Ramos (cell line): Measurements from ENCODE around the gene PRRC2A.

Experiments
- in situ Hi-C: fragments of 300-500 bp; cut with MboI; formaldehyde crosslinking; loops from one replicate; pipeline ENCODE4 v1.14.3; 2022; ENCODE audit warnings: low sequenced_read_pairs; ENCODE audit not compliant: unreplicated experiment

Gene PRRC2A

GRCh38 chr6:31621991-31622390 lies 1.5 kb downstream of the PRRC2A start:
- in situ Hi-C loops, result no loop called here

DNA sequence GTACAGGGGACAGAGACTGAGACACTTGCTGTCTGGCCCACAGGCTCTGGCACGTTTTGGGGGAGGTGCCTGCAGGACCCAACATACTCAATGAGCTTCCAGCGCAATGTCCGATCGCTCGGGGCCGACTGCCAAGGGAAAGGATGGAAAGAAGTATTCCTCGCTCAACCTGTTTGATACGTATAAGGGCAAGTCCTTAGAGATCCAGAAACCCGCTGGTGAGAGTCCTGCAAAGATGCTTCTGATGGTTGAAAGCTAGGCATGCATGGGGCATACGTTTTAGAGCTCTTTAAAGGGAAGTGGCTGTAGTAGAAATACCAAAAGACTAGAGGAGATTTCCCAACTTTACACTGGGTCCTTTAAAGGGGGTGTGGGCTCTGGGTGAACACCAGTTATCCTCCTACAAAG lies 2.2 kb downstream of the PRRC2A start:
- in situ Hi-C loops, result no loop called here

- in situ Hi-C loops, result no loop called here
Observed at GRCh38 chr6:31624070-31624469, 3.6 kb downstream of the PRRC2A start.

- in situ Hi-C loops, result no loop called here
Observed at GRCh38 chr6:31626952-31627351, 6.4 kb downstream of the PRRC2A start.

DNA sequence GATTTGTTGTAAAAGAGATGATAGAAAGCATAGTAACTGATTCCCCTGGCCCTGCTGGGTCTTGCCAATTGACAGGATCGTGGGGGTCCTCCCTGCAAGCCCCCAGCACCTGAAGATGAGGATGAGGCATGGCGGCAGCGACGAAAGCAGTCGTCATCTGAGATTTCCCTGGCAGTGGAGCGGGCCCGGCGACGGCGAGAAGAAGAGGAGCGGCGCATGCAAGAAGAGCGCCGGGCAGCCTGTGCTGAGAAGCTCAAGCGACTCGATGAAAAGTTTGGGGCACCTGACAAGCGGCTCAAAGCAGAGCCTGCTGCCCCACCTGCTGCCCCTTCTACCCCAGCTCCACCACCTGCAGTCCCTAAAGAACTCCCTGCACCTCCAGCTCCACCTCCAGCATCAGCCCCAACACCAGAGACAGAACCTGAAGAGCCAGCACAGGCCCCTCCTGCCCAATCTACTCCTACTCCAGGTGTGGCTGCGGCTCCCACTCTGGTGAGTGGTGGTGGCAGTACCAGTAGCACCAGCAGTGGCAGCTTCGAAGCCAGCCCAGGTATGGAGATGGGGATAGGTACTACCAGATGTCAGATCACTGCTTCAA lies 7.3 kb downstream of the PRRC2A start:
- in situ Hi-C loops, result no loop called here

- in situ Hi-C loops, result no loop called here
Observed at GRCh38 chr6:31629014-31629413, 8.5 kb downstream of the PRRC2A start.

GRCh38 chr6:31630177-31630934 lies 9.8 kb downstream of the PRRC2A start:
- in situ Hi-C loops, result no loop called here

DNA sequence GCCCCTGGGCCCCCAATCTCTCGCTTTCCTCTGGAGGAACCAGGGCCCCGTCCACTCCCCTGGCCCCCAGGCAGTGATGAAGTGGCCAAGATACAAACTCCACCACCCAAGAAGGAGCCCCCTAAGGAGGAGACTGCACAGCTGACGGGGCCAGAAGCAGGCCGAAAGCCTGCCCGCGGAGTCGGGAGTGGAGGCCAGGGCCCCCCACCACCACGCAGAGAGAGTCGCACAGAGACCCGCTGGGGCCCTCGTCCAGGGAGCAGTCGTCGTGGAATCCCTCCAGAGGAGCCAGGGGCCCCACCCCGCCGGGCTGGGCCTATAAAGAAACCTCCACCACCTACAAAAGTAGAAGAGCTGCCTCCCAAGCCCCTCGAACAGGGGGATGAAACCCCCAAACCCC lies 10.7 kb downstream of the PRRC2A start:
- in situ Hi-C loops, result no loop called here

DNA sequence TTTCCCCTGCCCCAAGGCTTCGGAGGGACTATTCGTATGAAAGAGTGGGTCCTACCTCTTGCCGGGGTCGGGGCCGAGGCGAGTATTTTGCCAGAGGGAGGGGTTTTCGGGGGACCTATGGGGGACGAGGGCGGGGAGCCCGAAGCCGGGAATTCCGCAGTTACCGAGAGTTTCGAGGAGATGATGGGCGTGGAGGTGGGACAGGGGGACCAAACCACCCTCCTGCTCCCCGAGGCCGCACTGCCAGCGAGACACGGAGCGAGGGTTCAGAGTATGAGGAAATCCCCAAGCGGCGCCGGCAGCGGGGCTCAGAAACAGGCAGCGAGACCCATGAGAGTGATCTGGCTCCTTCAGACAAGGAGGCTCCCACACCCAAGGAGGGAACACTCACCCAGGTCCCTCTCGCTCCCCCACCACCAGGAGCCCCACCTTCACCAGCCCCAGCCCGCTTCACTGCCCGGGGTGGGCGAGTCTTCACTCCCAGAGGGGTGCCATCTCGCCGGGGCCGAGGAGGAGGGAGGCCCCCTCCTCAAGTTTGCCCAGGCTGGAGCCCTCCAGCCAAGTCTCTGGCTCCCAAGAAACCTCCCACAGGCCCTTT lies 11.3 kb downstream of the PRRC2A start:
- in situ Hi-C loops, result no loop called here

- in situ Hi-C loops, result no loop called here
Observed at GRCh38 chr6:31632279-31632946, 11.9 kb downstream of the PRRC2A start.

DNA sequence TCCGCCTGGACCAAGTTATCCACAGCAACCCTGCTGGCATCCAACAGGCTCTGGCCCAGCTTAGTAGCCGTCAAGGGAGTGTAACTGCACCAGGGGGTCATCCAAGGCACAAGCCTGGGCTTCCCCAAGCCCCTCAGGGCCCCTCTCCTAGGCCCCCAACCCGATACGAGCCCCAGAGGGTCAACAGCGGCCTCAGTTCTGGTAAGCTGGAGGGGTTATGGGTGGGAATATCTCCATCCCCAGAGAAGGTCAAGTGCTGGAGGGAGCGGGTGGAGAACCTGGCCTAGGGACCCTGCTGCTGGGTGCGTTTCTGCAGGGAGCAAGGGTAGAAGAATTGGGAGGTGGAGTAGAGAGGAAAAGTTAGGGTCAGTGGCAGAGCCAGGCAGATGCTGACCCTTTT lies 12.9 kb downstream of the PRRC2A start:
- in situ Hi-C loops, result no loop called here

- in situ Hi-C loops, result no loop called here
Observed at GRCh38 chr6:31634131-31634530, 13.6 kb downstream of the PRRC2A start.

DNA sequence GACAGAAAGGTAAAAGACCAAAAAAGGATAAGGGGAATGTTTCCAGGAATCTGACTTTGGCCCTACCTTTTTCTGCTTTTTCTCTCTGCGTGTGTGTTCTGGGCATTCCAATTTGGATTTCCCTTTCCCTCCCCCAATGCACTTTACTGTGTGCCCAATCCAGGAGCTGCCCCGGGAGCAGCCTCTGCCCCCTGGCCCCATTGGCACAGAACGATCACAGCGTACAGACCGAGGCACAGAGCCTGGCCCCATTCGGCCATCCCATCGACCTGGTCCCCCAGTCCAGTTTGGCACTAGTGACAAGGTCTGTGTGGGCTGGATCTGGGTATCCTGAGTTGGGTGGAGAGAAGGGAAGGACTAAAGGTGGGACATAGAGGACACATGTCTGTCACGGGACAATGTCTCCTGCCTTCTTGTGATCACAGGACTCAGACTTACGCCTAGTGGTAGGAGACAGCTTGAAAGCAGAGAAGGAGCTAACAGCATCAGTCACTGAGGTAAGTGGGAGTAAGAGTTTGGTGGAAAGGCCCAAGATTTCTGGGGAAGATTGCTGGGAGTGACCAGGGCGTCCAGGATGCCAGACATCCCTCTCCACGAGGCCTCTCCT lies 14.6 kb downstream of the PRRC2A start:
- in situ Hi-C loops, result no loop called here

GRCh38 chr6:31636698-31637596 lies 16.4 kb downstream of the PRRC2A start:
- in situ Hi-C loops, result no loop called here

GRCh38 chr6:31639043-31639442 lies 18.5 kb downstream of the PRRC2A start:
- in situ Hi-C loops, result no loop called here

GRCh38 chr6:31639449-31639861 lies 18.9 kb downstream of the PRRC2A start:
- in situ Hi-C loops, result no loop called here

- in situ Hi-C loops, result no loop called here
Observed at GRCh38 chr6:31640612-31641011, 20.1 kb downstream of the PRRC2A start.

DNA sequence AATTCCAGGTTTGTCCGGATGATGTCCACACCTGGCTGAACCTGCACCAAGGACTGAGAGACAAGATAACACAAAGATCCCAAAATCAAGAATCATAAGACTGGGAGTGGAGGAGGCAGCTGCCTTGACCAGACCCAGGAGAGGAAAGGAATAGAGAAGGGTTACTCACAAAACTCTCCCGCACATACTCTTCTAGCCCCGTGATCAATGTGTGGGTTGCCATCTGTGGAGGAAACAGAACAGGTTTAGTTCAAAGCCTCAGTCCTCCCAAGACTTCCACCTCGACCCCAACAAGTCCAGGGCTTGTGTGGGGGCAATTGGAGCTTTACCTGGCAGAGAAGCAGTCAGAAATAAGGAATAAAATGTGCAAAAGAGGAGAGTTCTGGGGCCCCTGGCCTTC lies 20.9 kb downstream of the PRRC2A start:
- in situ Hi-C loops, result no loop called here

- in situ Hi-C loops, result no loop called here
Observed at GRCh38 chr6:31642798-31643570, 22.5 kb downstream of the PRRC2A start.
